CMK (cell line): Measurements from ENCODE around the gene ZNF273.
"Not testable (repeated sequence)": the region's sequence is repeated elsewhere in the genome, so short reads cannot be mapped to it uniquely, and the experiment has no call there.

ENCODE experiments used
- DNase-seq: peaks from one replicate; pipeline ENCODE4 v3.0.0-alpha.2; 2010; ENCODE audit warnings: low read depth

Gene ZNF273

DNA sequence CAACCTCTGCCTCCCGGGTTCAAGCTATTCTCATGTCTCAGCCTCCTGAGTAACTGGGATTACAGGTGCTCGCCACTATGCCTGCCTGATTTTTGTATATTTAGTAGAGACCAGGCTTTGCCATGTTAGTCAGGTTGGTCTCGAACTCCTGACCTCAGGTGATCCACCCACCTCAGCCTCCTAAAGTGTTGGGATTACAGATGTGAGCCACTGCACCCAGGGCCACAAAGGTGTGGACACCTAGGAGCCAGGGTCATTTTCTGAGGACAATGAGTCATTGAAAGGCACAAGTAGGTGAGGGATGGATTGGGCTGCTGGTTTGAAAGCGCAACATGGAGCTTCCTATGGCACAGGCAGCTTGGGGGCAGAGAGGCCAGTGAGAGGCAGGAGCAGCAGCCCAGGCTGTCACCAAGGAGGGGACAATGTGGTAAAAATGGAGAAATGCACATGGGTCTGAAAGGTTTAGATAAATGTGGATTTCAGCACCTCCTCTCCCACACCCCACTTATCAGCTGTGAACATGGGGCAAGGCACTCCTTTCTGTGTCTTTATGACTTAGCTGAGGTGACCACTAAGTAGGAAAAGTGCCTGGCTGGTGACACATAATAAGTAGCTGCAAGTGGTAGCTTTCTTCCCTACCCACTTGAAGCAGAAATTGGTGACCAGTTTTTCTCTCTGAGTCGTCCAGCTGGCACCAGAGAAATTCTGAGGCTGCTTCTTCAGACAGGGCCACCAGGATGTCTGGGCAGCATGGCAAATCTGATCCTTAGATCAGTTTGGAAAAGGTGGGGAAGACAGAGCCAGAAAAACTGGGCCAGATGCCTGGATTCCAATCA lies 41.8 kb downstream of the ZNF273 start:
- peak; percentile 44 for DNase-seq

DNA sequence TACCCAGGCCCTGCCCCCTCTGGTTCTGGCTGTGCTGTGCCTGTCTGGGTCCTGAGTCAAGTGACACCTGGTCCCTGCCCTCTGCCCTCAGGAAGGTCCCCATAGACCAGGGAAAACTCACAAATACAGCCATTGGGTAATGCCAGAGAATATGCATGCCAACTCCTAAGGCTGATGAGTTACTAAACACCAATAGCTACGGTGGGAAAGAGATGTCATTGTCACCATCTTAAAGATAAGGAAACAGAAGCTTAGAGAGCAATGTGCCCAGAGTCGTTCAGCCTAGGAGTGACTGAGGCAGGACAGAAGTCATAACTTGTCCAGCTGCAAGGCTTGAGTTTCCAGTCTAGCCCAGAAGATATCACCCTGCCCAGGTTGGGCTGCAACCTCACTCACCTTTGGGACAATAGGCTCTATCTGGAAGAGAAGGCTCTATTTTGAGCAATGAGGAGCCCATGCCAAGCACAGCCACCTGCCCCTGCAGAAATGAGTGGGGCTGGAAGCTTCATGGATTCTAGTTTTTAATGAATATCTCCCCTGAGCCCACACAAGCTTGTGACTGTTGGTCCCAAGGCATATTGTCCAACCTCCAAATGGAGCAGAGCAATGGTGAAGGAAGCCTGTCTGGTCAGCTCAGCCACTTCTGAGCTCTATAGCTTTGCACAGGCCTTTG lies 42.6 kb downstream of the ZNF273 start:
- no peak for DNase-seq

DNA sequence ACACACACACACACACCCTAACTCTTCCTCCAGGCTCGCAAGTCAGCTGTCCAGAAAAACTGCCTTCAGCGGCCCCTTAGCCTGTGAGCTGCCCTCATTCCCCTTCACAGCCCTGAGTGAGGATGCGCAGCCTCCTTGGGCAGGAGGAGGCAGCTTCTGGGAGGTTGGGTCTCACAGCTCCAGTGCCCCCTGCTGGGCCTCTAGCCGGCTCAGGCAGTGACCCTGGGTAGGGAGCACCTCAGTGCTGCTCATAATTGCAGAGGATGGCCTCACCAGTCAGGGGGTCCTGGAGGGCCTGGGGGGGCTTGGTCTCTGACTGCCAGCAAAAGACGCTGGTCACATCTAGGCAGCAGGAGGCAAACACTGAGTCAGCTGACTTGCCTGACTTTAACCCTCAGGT lies 43.7 kb downstream of the ZNF273 start:
- DNase-seq: no peak

DNA sequence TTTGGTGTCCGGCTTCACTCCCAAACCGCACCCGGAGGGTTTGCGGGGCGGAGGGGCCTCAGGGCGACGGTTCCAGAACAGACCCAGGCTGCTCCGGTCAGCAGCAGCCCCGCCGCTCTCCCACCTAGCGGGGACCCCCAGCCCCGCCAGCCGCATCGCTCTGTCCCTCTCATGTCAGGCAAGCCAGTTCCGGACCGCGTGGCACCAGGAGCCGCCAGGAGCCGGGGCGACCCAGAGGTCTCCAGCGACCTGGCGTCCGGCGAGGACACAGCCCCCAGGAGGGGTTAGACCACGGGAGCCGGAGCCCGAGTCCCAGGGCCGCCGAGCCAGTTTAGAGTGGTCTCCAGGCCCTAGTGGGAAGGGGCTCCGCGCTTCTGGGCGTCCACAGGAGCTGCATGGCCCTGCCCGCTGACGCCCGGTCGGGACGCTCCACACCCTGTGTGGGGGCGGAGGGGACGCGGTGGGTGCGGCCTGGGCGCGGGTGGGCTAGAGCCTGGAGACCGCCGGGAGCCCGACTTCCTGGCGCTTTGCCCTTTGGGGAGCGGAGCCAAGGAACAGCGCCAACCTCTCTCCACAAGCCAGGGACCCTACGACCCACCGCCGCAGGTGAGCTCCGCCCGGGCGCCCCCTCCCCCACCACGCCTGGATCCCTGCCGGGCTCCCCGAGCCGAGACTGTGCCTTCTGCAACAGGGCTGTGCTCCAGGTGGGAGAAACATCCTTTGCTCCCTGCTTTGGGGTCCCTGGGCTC lies 44.4 kb downstream of the ZNF273 start:
- no peak for DNase-seq

GRCh38 chr7:64948774-64949173 lies 45.7 kb downstream of the ZNF273 start:
- not testable (repeated sequence) for DNase-seq

- DNase-seq: not testable (repeated sequence)
Measured at GRCh38 chr7:64950673-64951072, 47.6 kb downstream of the ZNF273 start.

GRCh38 chr7:64951250-64951848 lies 48.3 kb downstream of the ZNF273 start:
- peak; percentile 21 for DNase-seq

GRCh38 chr7:64959072-64959747 lies 56.1 kb downstream of the ZNF273 start:
- DNase-seq: no peak

GRCh38 chr7:64965594-64965993 lies 62.5 kb downstream of the ZNF273 start:
- no peak for DNase-seq

DNA sequence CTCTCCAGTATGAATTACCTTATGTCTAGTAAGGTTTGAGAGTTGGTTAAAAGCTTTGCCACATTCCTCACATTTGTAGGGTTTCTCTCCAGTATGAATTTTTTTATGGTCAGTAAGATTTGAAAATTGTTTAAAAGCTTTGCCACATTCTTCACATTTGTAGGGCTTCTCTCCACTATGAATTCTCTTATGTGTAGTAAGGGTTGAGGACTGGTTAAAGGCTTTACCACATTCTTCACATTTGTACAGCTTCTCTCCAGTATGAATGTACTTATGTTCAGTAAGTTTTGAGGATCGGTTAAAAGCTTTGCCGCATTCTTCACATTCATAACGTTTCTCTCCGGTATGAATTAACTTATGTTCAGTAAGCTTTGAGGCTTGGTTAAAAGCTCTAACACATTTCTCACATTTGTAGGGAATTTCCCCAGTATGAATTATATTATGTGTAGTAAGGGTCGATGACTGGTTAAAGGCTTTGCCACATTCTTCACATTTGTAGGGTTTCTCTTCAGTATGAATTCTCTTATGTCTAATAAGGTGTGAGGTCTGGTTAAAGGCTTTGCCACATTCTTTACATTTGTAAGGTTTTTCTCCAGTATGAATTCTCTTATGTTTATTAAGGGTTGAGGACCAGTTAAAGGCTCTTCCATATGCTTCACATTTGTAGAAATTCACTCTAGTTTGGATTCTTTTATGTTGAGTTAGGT lies 75.6 kb downstream of the ZNF273 start:
- DNase-seq: no peak
